Neuronal stem cell (in vitro differentiated cells): ENCODE results near the gene IP6K2.
A peak's percentile ranks its signal among the peaks of the same experiment; 100 is the strongest.

Experiments
- DNase-seq: peaks from one replicate; pipeline ENCODE4 v3.0.0-alpha.2; 2013; ENCODE audit warnings: low spot score
- H2AFZ ChIP-seq: one replicate; pipeline ENCODE4 v1.6.1; 2013; ENCODE audit warnings: mild to moderate bottlenecking, low read length, inconsistent platforms
- H2AK5ac ChIP-seq: 2 replicates; pipeline ENCODE4 v1.6.1; 2013; ENCODE audit warnings: low read depth, mild to moderate bottlenecking, inconsistent platforms, low read length, moderate library complexity, mixed read lengths
- H2BK120ac ChIP-seq: 2 replicates; pipeline ENCODE4 v1.6.1; 2013; ENCODE audit warnings: low read depth, mild to moderate bottlenecking, inconsistent platforms, low read length, moderate library complexity, mixed read lengths
- H2BK12ac ChIP-seq: one replicate; pipeline ENCODE4 v1.6.1; 2013; ENCODE audit warnings: low read length, inconsistent platforms
- H2BK15ac ChIP-seq: 2 replicates; pipeline ENCODE4 v1.6.1; 2013; ENCODE audit warnings: mild to moderate bottlenecking, low read length, inconsistent platforms, mixed read lengths
- H2BK5ac ChIP-seq: one replicate; pipeline ENCODE4 v1.6.1; 2013; ENCODE audit warnings: inconsistent platforms, mild to moderate bottlenecking, low read length, moderate library complexity
- H3K14ac ChIP-seq: one replicate; pipeline ENCODE4 v1.6.1; 2013; ENCODE audit warnings: low read length, inconsistent platforms
- H3K18ac ChIP-seq: 2 replicates; pipeline ENCODE4 v1.6.1; 2013; ENCODE audit warnings: low read length, inconsistent platforms
- H3K23ac ChIP-seq: 2 replicates; pipeline ENCODE4 v1.6.1; 2013; ENCODE audit warnings: low read depth, mild to moderate bottlenecking, mixed read lengths, low read length, inconsistent platforms; ENCODE audit not compliant: poor library complexity
- H3K27ac ChIP-seq: replicated peaks from 3 replicates; pipeline ENCODE4 v1.5.1; 2013; ENCODE audit warnings: low read length, inconsistent platforms
- H3K27me3 ChIP-seq, 3 experiments: 2 replicates each; pipeline ENCODE4 v1.6.1; 2013; ENCODE audit warnings: low read length in 3 of 3, mild to moderate bottlenecking in 2 of 3, inconsistent platforms in 1 of 3, low read depth in 1 of 3, mixed read lengths in 1 of 3, moderate library complexity in 1 of 3; ENCODE audit not compliant: control insufficient read depth in 3 of 3, insufficient read depth in 3 of 3
- H3K36me3 ChIP-seq, 2 donors: replicated peaks in 1 of 2; 2 replicates each; pipeline ENCODE4 v1.6.1; 2013; ENCODE audit warnings: low read length in 2 of 2; ENCODE audit not compliant: control insufficient read depth in 2 of 2, insufficient read depth in 2 of 2
- H3K4ac ChIP-seq: 2 replicates; pipeline ENCODE4 v1.6.1; 2013; ENCODE audit warnings: inconsistent platforms, mild to moderate bottlenecking, low read length, moderate library complexity
- H3K4me1 ChIP-seq, 2 donors: 1 replicate in 1 of 2; 2 replicates in 1 of 2; pipeline ENCODE4 v1.6.1; 2013; ENCODE audit warnings: low read length in 2 of 2, low read depth in 1 of 2; ENCODE audit not compliant: control insufficient read depth in 2 of 2, insufficient read depth in 1 of 2
- H3K4me2 ChIP-seq: one replicate; pipeline ENCODE4 v1.6.1; 2013; ENCODE audit warnings: mild to moderate bottlenecking, low read length, inconsistent platforms; ENCODE audit not compliant: insufficient read depth, poor library complexity, severe bottlenecking
- H3K4me3 ChIP-seq, 2 donors: 2 replicates each; pipeline ENCODE4 v1.5.1; 2013; ENCODE audit warnings: low read length in 2 of 2, mild to moderate bottlenecking in 2 of 2, inconsistent platforms in 1 of 2, moderate library complexity in 1 of 2
- H3K79me1 ChIP-seq: one replicate; pipeline ENCODE4 v1.6.1; 2013; ENCODE audit warnings: low read depth, mild to moderate bottlenecking, inconsistent platforms, low read length, moderate library complexity
- H3K9ac ChIP-seq: one replicate; pipeline ENCODE4 v1.6.1; 2013; ENCODE audit warnings: mild to moderate bottlenecking, low read depth, low read length, inconsistent platforms; ENCODE audit not compliant: poor library complexity
- H3K9me3 ChIP-seq, 2 donors: replicated peaks in 1 of 2; 2 replicates each; pipeline versions ENCODE3 to v1.6.1; 2013; ENCODE audit warnings: low read length in 2 of 2, mild to moderate bottlenecking in 2 of 2, inconsistent platforms in 1 of 2, low read depth in 1 of 2, mixed read lengths in 1 of 2, moderate library complexity in 1 of 2; ENCODE audit not compliant: control insufficient read depth in 2 of 2, insufficient read depth in 1 of 2
- H4K8ac ChIP-seq: one replicate; pipeline ENCODE4 v1.6.1; 2013; ENCODE audit warnings: low read depth, mild to moderate bottlenecking, inconsistent platforms, low read length, moderate library complexity
- H4K91ac ChIP-seq: one replicate; pipeline ENCODE4 v1.6.1; 2013; ENCODE audit warnings: low read length, low read depth, mild to moderate bottlenecking, inconsistent platforms; ENCODE audit not compliant: poor library complexity
- WGBS, 2 donors: extraction: QIAGEN DNeasy Blood & Tissue Kit; methylation state at CpG; one replicate each; pipeline ENCODE4 v1.1.7; 2013; ENCODE audit warnings: missing lambda C conversion rate in 2 of 2, mixed read lengths in 1 of 2; ENCODE audit not compliant: insufficient read length in 2 of 2, insufficient replicate concordance in 1 of 2; ENCODE audit errors: extremely low coverage in 2 of 2; 5-methylcytosine and 5-hydroxymethylcytosine counted together

IP6K2 gene

GRCh38 chr3:48664929-48665328 is 52.1 kb downstream of the IP6K2 start:
- Histone ChIP-seq H2BK120ac (no peak overlapping the region), H4K8ac (no peak overlapping the region), H3K79me1 (peaks cover 1% of the 10 kb centered on the region), H4K91ac (no peak overlapping the region), H3K36me3 (peaks cover 18 to 42% of the 10 kb centered on the region in 2 donors), H3K18ac (no peak overlapping the region), H3K4me3 (no peak overlapping the region), H2AFZ (no peak overlapping the region), H2BK15ac (no peak overlapping the region), H3K27me3 (no peaks in the 10 kb centered on the region), H2BK12ac (no peak overlapping the region), H3K14ac (no peak overlapping the region), H3K23ac (no peak overlapping the region), H3K9me3 (peaks cover 6 to 13% of the 10 kb centered on the region in 2 donors), H3K4ac (no peak overlapping the region), H2BK5ac (peak overlapping the region; percentile 60), H3K4me2 (no peak overlapping the region), H2AK5ac (peak overlapping the region; percentile 66), H3K27ac (peak overlapping the region; percentile 49), H3K9ac (peak overlapping the region; percentile 70), H3K4me1 (peaks cover 5% of the 10 kb centered on the region in 2 donors)
- no CpG with 5 or more reads among the region's 4 CpGs for WGBS, 2 donors
- no peak for DNase-seq

DNA sequence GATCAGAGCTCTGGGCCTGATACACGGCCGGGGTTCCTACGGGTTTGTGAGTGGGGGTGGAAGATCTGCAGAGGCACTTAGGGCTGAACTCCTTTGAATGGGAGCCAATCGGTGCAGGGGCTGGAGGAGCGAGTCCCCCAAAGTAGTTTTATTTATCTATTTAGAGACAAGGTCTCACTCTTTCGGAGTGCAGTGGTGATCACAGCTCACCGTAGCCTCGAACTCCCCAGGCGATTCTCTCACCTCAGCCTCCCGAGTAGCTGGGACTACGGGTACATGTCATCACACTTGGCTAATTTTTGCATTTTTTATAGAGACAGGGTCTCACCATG is 52.7 kb downstream of the IP6K2 start:
- H4K91ac ChIP-seq = no peak overlapping the region
- H2BK15ac ChIP-seq = no peak overlapping the region
- no peak overlapping the region for H2BK120ac ChIP-seq
- no peak overlapping the region for H2BK5ac ChIP-seq
- H3K14ac ChIP-seq = no peak overlapping the region
- H2AFZ ChIP-seq = peak overlapping the region; percentile 93
- H2AK5ac ChIP-seq = peak overlapping the region; percentile 66
- H3K36me3 ChIP-seq = peaks cover 24 to 42% of the 10 kb centered on the region in 2 donors
- peak overlapping the region; percentile 20 for H3K27ac ChIP-seq
- H3K4me2 ChIP-seq = no peak overlapping the region
- DNase-seq = no peak
- H3K79me1 ChIP-seq = peaks cover 1% of the 10 kb centered on the region
- no peak overlapping the region for H2BK12ac ChIP-seq
- peak overlapping the region in 1 of 2 donors; percentile 79 for H3K4me3 ChIP-seq
- no CpG with 5 or more reads among the region's 11 CpGs for WGBS, 2 donors
- H3K23ac ChIP-seq = no peak overlapping the region
- H3K18ac ChIP-seq = no peak overlapping the region
- no peak overlapping the region for H3K9ac ChIP-seq
- H3K4me1 ChIP-seq = peaks cover 5% of the 10 kb centered on the region in 2 donors
- H4K8ac ChIP-seq = no peak overlapping the region
- H3K4ac ChIP-seq = no peak overlapping the region
- no peaks in the 10 kb centered on the region for H3K27me3 ChIP-seq
- peaks cover 6 to 17% of the 10 kb centered on the region in 2 donors for H3K9me3 ChIP-seq

GRCh38 chr3:48663489-48664312 is 53.3 kb downstream of the IP6K2 start:
- peak overlapping the region; percentile 7 for H2BK5ac ChIP-seq

GRCh38 chr3:48662753-48663488 is 54.1 kb downstream of the IP6K2 start, which contains the start of gene CELSR3:
Gene CELSR3 (minus strand): TSS chr3:48662886. CDS start chr3:48662634, 252 bp downstream.
- H2AK5ac ChIP-seq = peak within 1 kb of the TSS; percentile 63
- peaks cover 5% of the 10 kb centered on the region in 2 donors for H3K4me1 ChIP-seq
- peak within 1 kb of the TSS; percentile 38 for H2BK120ac ChIP-seq
- H2AFZ ChIP-seq = peak within 1 kb of the TSS; percentile 93
- peak; percentile 90 for DNase-seq
- peaks cover 1% of the 10 kb centered on the region for H3K79me1 ChIP-seq
- H3K27ac ChIP-seq = peak within 1 kb of the TSS; percentile 99
- peak within 1 kb of the TSS; percentile 83 for H2BK15ac ChIP-seq
- H3K4me3 ChIP-seq = peak within 1 kb of the TSS; percentile 79 to 85
- H3K27me3 ChIP-seq = no peaks in the 10 kb centered on the region
- H3K36me3 ChIP-seq = peaks cover 30 to 56% of the 10 kb centered on the region in 2 donors
- peak within 1 kb of the TSS; percentile 39 for H3K14ac ChIP-seq
- peak within 1 kb of the TSS; percentile 98 for H3K18ac ChIP-seq
- peaks cover 6 to 24% of the 10 kb centered on the region in 2 donors for H3K9me3 ChIP-seq
- H4K8ac ChIP-seq = no peak within 1 kb of the TSS
- H3K23ac ChIP-seq = peak within 1 kb of the TSS; percentile 87
- peak within 1 kb of the TSS; percentile 89 for H3K9ac ChIP-seq
- H2BK12ac ChIP-seq = no peak within 1 kb of the TSS
- WGBS, 2 donors = no CpG with 5 or more reads among the region's 52 CpGs
- H3K4me2 ChIP-seq = peak within 1 kb of the TSS; percentile 94
- H4K91ac ChIP-seq = no peak within 1 kb of the TSS
- H3K4ac ChIP-seq = no peak within 1 kb of the TSS
- peak within 1 kb of the TSS; percentile 7 for H2BK5ac ChIP-seq

More at GRCh38 chr3:48663489-48664312, 53.3 kb downstream of the IP6K2 start:
- Histone ChIP-seq H2BK120ac (peak overlapping the region; percentile 38), H2AFZ (peak overlapping the region; percentile 93), H3K36me3 (peaks cover 28 to 48% of the 10 kb centered on the region in 2 donors), H3K23ac (peak overlapping the region; percentile 87), H2AK5ac (peak overlapping the region; percentile 63), H2BK12ac (no peak overlapping the region), H3K9ac (peak overlapping the region; percentile 89), H3K18ac (peak overlapping the region; percentile 98), H3K9me3 (peaks cover 6 to 22% of the 10 kb centered on the region in 2 donors), H3K27ac (peak overlapping the region; percentile 99), H3K79me1 (peaks cover 1% of the 10 kb centered on the region), H3K14ac (peak overlapping the region; percentile 39), H3K4me3 (peak overlapping the region; percentile 79 to 85), H2BK15ac (peak overlapping the region; percentile 83), H4K91ac (no peak overlapping the region), H3K27me3 (no peaks in the 10 kb centered on the region), H3K4ac (no peak overlapping the region), H3K4me2 (peak overlapping the region; percentile 94), H4K8ac (no peak overlapping the region), H3K4me1 (peaks cover 5% of the 10 kb centered on the region in 2 donors)
- WGBS, 2 donors = no CpG with 5 or more reads among the region's 66 CpGs
- peak; percentile 99 for DNase-seq
